ENCODE results near the gene SOCS3.

SOCS3 gene

GRCh38 chr17:78366109-78366848, 6.4 kb upstream of the SOCS3 start:
- no peak for DNase-seq

- DNase-seq = no peak
These were observed 5.8 kb upstream of the SOCS3 start for GRCh38 chr17:78365561-78366108.

DNA sequence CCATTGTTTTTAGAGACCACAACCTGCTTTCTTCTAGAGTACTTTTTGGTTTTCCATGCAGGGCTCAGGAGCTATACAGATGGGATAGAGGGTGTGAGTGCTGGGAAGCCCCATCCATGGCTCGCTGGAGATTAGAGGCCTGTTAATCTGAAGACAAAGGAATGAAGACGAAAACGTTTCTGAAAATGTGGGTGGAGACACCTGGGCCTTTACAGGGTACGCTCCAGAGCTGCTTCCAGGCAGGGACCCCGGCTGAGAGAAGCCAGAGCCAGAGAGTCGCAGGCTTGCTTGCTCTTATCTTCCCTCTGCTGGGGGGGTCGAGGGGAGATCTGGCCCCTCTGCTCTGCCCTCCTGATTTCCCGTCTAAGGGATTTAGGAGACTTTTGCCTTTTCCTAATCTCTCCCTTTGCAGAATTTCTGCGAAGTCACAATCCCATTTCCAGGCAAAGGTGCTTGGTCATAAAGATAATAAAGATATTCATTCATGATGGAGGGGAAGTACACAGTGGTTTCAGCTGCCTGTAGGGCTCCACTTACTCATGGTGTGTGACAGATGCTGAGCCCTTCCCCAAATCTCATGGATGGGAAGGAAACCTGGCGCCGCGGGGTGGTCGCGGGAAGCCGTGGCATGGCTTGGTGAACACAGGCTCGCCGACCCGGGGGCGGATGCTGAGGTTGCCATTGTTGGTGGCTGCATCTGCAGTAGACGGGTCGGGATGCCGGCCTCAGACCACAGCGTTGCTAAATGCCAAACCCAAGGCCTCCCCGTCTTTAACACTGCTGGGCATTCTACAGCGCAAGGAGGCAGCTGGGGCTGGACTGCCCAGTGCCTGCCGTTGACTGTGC, 4.8 kb upstream of the SOCS3 start:
- DNase-seq = no peak

DNA sequence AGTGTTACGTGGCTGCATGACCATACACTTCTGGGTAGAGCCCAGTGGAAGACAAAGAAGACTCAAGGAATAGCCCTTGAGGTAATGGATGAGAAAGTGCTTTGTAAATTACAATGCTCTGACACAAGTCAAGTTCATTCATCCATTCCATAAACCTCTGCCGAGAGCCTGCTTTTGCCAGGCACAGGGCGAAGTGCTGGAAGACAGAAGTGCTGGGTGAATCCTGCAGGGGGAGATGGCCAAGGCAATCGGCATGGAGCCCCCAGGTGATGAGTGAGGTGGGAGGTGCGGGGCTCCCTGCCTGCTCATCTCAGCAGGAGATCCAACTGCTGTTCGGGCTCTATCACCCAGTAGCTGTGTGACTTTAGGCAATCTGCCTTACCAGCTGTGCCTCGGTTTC, 2.8 kb upstream of the SOCS3 start:
- DNase-seq = no peak

DNA sequence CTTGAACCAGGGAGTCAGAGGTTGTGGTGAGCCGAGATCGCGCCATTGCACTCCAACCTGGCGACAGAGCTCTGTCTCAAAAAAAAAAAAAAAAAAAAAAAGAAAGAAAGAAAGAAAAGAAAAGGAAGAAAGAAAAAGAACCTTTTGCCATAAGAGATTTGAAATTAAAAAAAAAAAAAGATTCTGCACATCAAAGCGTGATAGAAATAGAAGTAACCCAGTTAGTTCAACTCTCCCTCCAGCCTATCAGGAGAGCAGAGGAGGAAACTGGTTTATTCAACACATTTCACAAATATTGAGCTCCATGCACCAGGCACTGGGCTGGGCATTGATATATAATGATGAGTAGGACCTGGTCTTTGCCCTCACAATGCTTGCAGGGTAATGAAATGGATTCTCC, 2.4 kb upstream of the SOCS3 start:
- DNase-seq = no peak

DNA sequence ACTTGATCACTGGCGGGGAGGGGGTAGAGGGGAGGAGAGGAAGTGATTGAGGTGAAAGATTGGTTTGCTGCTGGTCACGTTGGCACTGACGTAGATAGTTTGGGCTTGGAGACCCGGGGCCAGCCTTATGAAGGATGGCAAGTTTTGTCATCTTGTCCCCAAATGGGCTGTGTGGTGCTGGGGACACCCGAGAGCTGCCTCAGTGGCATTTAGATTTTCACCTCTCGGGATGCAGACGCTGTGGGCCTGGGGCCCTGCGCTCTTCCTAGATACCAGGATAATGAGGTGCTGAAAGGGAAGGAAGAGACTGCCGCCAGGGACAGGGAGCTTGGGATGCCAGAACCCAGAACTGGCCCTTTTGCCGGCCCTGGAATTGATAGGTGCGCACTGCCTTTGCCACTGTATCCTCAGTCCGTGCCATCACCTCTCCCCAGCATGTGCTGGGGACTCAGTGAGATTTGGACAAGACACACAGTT, 1.4 kb upstream of the SOCS3 start:
- DNase-seq = no peak

DNA sequence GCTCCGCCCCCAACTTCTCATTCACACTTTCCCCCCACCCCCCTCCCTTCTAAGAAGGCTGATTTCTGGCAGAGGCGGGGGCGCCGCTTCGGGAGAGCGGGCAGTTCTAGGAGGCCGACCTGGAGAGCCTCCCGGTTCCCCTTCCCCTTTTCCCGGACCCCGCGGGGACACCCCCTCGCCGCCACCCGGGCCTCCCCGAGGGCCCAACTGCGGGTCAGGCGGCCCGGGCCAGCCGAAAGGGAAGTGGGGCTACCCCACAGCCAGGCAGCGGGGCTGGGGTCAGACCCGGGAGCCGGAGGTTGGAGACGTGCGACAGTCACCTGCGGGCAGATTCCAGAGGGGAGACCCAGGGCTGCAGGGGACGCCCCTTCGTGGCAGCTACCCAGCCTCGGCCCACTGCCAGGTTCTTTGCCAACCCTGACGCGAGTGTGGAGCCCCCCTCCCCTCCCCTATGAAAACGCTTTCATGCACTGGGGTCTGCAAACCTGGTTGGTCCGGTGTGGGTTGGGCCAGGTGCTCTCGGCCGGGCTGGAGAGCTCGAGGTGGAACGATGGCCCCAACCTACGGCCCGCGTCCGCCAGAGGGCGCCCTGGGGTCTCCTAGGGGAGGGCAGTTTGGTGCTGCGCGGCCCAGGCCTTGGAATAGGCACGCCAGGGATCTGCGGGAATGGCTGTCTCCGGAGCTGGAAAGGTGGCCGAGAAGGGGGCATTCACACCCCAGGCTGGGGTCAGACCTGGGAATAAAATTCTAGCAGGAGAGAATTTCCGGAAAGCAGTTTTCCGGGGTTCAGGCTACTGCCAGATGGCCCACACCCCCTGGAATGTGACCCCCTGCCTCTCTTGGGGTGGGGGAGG, 721 bp upstream of the SOCS3 start:
- DNase-seq = peak; percentile 82

- DNase-seq = peak; percentile 31
These were observed 418 bp downstream of the SOCS3 start for GRCh38 chr17:78359321-78359996.

GRCh38 chr17:78358538-78359320, 1.1 kb downstream of the SOCS3 start:
- no peak for DNase-seq

- no peak for DNase-seq
These were observed 2.0 kb downstream of the SOCS3 start for GRCh38 chr17:78357672-78358537.

DNA sequence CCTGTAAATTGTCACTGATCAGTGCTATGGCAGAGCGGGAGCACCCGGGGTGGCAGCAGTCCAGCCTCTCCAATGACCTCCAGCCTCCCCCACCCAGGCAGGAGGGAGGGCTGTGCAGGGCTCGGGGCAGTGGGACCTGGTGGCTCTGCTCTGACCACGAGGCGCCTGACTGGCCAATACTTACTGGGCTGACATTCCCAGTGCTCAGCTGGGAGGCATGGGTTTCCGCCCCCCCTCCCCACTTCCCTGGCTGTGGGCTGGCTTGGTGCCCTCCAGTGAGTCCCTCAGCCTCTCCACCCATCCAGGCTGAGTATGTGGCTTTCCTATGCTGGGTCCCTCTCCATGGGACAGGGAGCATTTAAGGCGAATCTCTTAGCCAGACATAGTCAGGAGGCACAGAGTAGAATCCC, 2.7 kb downstream of the SOCS3 start:
- no peak for DNase-seq

DNA sequence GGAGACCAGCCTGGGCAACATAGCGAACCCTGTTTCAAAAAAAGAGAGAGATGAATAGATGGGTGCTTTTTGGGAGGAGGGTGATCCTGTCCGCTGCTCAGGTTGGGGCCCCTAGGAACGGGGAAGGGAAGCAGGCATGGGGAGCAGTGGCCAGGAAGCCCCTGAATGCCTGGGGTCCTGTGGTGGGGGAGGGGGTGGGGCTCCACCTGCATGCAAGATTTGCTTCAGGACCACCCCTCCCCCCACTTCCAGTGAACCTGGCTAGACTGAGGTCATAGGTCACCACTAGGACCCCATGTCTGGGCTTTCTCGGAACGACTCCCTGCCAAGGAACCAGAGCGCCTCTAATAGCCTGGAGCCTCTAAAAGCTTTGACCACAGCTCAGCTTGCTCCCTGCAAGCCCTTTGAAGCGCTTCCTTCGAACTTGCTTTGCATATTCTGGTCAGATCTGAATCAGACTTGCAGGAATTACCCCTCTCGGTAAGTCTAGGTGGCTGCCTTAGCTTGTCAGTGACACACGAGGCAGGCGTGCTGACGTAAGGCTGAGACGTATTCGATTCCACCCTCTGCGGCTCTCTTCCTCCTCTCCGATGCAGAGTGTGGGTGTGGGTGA, 3.7 kb downstream of the SOCS3 start:
- no peak for DNase-seq

GRCh38 chr17:78355701-78356100, 4.2 kb downstream of the SOCS3 start:
- no peak for DNase-seq

GRCh38 chr17:78355045-78355641, 4.7 kb downstream of the SOCS3 start:
- no peak for DNase-seq

DNA sequence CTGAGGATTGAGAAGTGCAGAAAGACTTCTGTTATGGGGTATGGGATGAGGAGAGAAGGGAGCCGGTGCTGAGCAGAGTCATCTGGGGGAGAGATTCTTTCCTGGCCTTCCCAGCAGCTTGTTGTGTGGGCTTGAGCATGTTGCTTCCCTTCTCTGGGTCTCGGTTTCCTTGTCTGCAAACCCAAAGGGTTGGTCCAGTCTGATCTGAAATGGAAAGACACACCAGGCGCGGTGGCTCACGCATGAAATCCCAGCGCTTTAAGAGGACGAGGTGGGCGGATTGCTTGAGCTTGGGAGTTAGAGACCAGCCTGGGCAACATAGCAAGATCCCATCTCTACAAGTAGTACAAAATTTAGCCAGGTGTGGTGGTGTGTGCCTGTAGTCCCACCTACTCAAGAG, 6.0 kb downstream of the SOCS3 start:
- DNase-seq = no peak

DNA sequence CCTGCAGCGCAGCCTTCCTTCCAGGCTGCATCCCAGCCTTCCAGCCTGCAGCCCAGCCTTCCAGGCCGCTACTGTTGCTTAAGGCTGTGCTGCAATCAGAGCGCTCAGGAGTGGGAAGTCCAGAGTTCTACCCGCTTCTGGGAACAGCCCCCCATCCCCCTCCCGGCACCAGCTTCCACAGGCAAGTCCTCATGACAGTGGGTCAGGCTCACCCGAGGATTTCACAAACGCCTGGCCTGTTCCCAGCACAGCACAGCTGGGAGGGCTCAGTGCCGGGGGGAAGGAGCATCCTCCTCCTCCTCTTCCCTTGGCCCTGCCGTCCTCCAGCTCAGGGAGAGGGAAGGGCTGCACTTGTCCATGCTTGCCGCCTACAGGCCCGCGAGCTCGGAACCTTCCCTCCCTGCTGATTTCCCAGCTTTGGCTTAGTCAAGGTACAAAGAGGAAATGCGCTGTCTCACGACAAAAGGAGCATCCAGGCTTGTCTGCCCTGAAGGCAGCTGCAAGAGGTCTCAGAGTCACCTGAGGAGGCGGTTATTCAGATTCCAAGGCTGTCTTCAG, 8.3 kb downstream of the SOCS3 start:
- DNase-seq = no peak

DNA sequence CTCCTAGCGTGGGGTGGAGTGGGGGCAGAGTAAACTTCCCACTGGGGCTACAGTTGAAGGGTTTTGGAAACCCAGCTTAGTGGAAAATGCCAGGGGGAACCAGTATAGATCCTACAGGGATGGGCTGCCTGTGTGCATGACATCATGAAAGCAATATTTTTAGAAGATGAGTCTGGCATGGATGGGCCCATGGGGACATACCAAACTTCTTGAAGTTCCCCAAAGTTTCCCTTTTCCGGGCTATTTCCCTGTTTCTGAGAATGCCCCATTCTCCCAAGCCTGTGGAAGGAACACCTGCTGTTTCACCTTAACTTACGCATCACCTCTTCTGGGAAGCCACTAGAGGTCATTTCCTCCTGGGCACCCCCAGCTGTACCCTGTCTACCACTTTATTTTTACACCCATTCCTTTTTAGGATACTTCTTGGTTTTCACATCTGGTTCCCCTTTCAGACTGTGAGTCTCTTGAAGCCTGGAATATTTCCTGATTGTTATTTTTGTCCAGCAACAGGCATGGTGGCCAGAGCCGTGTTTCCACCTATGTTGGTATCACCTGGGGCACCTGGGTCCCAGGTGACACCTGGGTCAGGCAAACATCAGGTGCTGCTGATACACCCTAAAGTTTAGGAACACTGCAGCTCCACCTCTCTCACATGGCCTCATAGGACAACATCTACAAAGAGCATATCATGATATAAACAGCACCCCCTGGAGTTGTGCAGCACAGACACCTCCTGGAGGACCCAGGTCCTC, 9.8 kb downstream of the SOCS3 start:
- no peak for DNase-seq

DNA sequence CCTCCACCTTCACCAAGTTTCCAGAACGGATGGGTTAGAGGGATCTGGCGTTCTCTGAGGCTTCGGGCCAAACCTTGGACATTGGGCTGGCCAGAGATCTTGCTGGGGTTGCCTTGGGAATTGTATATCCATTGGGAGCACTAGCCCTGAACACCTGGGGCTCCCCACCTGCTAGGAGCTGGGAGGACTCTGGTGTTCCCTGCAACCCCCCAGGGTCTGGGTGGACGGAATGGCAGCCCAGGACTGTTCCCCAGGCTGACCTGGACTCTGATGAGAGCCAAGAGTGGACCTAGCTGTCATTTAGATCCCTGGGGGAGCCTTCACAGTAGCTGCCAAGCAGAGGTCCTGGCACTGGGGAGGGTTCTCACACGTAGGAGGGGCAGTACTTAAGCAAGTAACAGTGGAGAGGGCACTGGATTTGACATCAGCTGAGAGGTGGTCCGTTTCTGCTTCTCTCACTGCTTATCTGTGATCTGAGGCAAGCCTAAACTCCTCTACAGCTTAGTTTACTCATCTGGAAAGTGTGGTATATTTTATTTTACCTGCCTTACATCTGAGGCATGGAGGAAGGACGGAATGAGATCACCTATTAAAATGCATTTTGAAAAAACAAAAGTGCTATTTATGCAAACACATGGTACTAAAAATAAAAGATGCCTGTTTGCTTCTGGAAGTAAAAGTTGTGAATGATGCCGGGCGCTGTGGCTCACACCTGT, 11.7 kb downstream of the SOCS3 start:
- no peak for DNase-seq

Measured in NCI-H1105 treated with DMSO at 0.1 percent for 48 hours (cell line).